ENCODE results near the gene HOXA3. TPM values are rescaled to one million over a fixed set of nuclear protein-coding genes. Genes with fewer than 3 reads are reported as not detected.

HOXA3 gene
- total RNA-seq, 1 experiment from 2014 or later: 4.5 TPM

DNA sequence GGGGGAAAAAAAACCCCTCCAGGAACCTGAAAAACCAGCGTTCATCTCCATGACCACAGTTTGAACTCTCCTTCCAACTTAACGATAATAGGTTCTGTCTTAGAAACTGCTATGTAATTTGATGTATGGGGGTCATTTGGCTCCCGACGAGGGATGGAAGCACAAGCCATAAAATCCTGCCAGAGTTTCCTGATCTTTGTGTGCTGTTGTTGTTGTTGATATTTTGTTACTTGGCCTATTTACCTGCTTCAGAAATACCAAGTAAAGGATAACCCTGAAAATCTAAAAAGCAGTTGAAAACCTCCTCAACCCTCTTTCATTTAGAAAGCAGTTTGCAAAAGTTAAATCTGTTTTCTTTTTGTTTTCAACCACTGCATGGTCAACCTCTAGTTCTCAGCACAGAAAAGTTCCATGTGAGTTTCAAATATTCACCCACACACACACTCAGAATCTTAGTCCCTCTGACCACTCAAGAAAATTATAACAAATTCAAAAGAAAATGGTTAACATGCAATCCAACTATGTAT is 40.6 kb downstream of the HOXA3 start:
- no peak for DNase-seq
- POLR2A ChIA-PET (ENCODE audit: unreplicated experiment): interaction anchor here (0.6 to 0.7 kb wide), 2 partner anchors 11 to 249 kb away, joined by 4 read pairs; no protein-coding TSS in a partner anchor
- Histone ChIP-seq H3K4me3 (ENCODE audit: low read length) (peak overlapping the region; percentile 99), H3K27me3 (ENCODE audit: low read length) (no peaks in the 10 kb centered on the region), H3F3A (ENCODE audit: low read length, unreplicated experiment) (peaks cover 3% of the 10 kb centered on the region), H3K9me3 (ENCODE audit: low read length) (no peaks in the 10 kb centered on the region), H3K9me2 (replicated peaks; ENCODE audit: low read length) (no peaks in the 10 kb centered on the region), H4K20me1 (ENCODE audit: low read length) (no peaks in the 10 kb centered on the region), H3K4me2 (ENCODE audit: low read length) (peak overlapping the region; percentile 96), H3K27ac (ENCODE audit: low read length) (peak overlapping the region; percentile 99), H3K9ac (ENCODE audit: low read length) (peak overlapping the region; percentile 93), H3K36me3 (ENCODE audit: low read depth, low read length) (no peaks in the 10 kb centered on the region), H2AFZ (ENCODE audit: low read length) (no peak overlapping the region), H3K79me2 (ENCODE audit: low read length) (peaks cover 66% of the 10 kb centered on the region), H3K4me1 (ENCODE audit: insufficient read depth, low read length) (peaks cover 59% of the 10 kb centered on the region)
- TSS peak; percentile 32 for BruUV-seq (replicated peaks)
- CTCF ChIA-PET: interaction anchor here (1.3 kb wide), 1 partner anchor 13 kb away, joined by 4 read pairs; no protein-coding TSS in a partner anchor
- no peak for ATAC-seq
- intact Hi-C loops (cut with micrococcal nuclease): loop anchor here (1.0 kb wide), 2 partner anchors 37 to 248 kb away; partner anchors contain the start of gene SKAP2
- TF ChIP-seq EZH2phosphoT487 (IDR thresholded peaks at IDR 0.05; ENCODE audit: borderline replicate concordance, low read length) (no peak), EZH2 (IDR thresholded peaks at IDR 0.05; ENCODE audit: low read length, unreplicated experiment) (no peak)
- TF ChIP-seq, protein P1, sequence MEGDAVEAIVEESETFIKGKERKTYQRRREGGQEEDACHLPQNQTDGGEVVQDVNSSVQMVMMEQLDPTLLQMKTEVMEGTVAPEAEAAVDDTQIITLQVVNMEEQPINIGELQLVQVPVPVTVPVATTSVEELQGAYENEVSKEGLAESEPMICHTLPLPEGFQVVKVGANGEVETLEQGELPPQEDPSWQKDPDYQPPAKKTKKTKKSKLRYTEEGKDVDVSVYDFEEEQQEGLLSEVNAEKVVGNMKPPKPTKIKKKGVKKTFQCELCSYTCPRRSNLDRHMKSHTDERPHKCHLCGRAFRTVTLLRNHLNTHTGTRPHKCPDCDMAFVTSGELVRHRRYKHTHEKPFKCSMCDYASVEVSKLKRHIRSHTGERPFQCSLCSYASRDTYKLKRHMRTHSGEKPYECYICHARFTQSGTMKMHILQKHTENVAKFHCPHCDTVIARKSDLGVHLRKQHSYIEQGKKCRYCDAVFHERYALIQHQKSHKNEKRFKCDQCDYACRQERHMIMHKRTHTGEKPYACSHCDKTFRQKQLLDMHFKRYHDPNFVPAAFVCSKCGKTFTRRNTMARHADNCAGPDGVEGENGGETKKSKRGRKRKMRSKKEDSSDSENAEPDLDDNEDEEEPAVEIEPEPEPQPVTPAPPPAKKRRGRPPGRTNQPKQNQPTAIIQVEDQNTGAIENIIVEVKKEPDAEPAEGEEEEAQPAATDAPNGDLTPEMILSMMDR (conservative IDR thresholded peaks at IDR 0.05; ENCODE audit: low read depth, low read length): no peak

DNA sequence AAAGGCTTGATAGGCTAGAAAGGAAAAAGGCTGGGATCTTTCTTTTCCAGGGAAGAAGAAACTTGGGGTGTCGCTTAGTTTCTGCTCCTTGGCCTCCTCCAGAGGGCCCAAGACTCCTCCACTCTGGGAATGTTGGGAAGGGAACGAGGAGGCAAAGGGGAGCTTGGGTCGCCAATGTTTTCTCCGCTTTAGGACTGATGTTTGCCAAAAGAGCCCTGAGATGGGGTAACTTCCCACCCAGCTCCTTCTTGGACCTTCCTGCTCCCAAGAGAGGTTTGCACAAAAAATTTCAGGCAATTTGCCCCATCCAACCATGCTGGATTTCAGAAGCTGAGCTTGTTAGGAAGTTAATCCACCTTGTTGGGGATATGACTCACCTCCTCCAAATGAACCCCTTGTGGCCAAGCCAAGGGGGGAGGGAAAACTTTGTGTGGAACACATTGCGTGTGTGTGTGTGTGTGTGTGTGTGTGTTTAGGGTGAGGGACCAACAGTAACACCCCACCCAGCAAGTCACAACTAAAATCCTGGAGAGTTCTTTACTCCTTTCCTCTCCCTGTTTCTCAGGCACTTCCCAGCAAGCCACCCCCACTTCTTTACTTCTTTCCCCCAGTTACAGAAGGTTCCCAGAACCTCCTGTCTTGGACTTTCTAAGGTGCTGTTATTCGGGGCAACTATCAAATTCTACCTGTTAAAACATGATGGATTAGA is 41.2 kb downstream of the HOXA3 start:
- TF ChIP-seq, protein P1 (conservative IDR thresholded peaks at IDR 0.05; ENCODE audit: low read depth, low read length): no peak
- no peak for TF ChIP-seq EZH2 (IDR thresholded peaks at IDR 0.05; ENCODE audit: low read length, unreplicated experiment)
- TF ChIP-seq EZH2phosphoT487 (IDR thresholded peaks at IDR 0.05; ENCODE audit: borderline replicate concordance, low read length): no peak
- no peaks in the 10 kb centered on the region for H3K9me2 ChIP-seq (replicated peaks; ENCODE audit: low read length)
- H3K4me2 ChIP-seq (ENCODE audit: low read length): peak overlapping the region; percentile 96
- DNase-seq: peak; percentile 85
- no peaks in the 10 kb centered on the region for H4K20me1 ChIP-seq (ENCODE audit: low read length)
- H2AFZ ChIP-seq (ENCODE audit: low read length): peak overlapping the region; percentile 32; the same call in 1 of the 2 replicates
- H3K79me2 ChIP-seq (ENCODE audit: low read length): peaks cover 60% of the 10 kb centered on the region
- ChIA-PET CTCF (interaction anchor here (0.5 to 1.3 kb wide), 4 partner anchors 12 to 467 kb away, joined by 3 to 4 read pairs (median 3); partner anchors contain the start of gene HOXA11), POLR2A (ENCODE audit: unreplicated experiment) (interaction anchor here (0.6 to 0.9 kb wide), 10 partner anchors 12 to 420 kb away, joined by 3 to 6 read pairs (median 4); no protein-coding TSS in a partner anchor)
- ATAC-seq: peak; percentile 35
- intact Hi-C loops (cut with micrococcal nuclease): no loop called here
- BruUV-seq (replicated peaks): no TSS peak
- H3K27ac ChIP-seq (ENCODE audit: low read length): peak overlapping the region; percentile 99
- peak overlapping the region; percentile 99 for H3K4me3 ChIP-seq (ENCODE audit: low read length)
- no peaks in the 10 kb centered on the region for H3K27me3 ChIP-seq (ENCODE audit: low read length)
- peak overlapping the region; percentile 93 for H3K9ac ChIP-seq (ENCODE audit: low read length)
- peaks cover 53% of the 10 kb centered on the region for H3K4me1 ChIP-seq (ENCODE audit: insufficient read depth, low read length)
- H3F3A ChIP-seq (ENCODE audit: low read length, unreplicated experiment): peaks cover 3% of the 10 kb centered on the region
- no peaks in the 10 kb centered on the region for H3K36me3 ChIP-seq (ENCODE audit: low read depth, low read length)
- H3K9me3 ChIP-seq (ENCODE audit: low read length): no peaks in the 10 kb centered on the region

Measured in PC-3 (cell line).